ENCODE data around the gene RPP40.

DNA sequence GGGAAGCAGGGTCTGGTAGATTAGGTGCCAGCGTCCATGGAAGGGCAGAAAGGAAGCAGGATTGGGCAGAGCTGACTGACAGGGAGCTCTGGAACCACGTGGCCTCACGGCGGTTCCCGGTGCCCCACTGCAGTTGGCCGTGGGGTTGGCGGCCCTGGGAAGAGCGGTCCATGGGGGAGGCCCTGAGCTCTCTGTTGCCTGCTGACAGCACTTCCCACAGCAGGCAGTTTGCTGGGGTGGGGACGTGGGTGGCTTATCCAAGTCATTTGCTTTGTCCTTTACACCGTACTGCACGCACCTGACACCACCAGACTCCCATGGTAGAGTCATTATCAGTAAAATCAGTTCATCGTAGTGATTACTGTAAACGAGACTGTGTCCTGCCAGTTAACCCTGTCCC is 56.1 kb downstream of the RPP40 start:
- no peak for TF ChIP-seq MAFG (tag; conservative IDR thresholded peaks at IDR 0.05)
- no peak for TF ChIP-seq ZNF41 (CRISPR knock-in tag; conservative IDR thresholded peaks at IDR 0.05)
- no peak for TF ChIP-seq BHLHE40 (IDR thresholded peaks at IDR 0.05; ENCODE audit: low read length)
- TF ChIP-seq, protein P1, sequence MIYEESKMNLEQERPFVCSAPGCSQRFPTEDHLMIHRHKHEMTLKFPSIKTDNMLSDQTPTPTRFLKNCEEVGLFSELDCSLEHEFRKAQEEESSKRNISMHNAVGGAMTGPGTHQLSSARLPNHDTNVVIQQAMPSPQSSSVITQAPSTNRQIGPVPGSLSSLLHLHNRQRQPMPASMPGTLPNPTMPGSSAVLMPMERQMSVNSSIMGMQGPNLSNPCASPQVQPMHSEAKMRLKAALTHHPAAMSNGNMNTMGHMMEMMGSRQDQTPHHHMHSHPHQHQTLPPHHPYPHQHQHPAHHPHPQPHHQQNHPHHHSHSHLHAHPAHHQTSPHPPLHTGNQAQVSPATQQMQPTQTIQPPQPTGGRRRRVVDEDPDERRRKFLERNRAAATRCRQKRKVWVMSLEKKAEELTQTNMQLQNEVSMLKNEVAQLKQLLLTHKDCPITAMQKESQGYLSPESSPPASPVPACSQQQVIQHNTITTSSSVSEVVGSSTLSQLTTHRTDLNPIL (CRISPR knock-in tag; IDR thresholded peaks at IDR 0.05), result no peak
- no peak for TF ChIP-seq POLR2A (conservative IDR thresholded peaks at IDR 0.05)
- TF ChIP-seq, protein P2, sequence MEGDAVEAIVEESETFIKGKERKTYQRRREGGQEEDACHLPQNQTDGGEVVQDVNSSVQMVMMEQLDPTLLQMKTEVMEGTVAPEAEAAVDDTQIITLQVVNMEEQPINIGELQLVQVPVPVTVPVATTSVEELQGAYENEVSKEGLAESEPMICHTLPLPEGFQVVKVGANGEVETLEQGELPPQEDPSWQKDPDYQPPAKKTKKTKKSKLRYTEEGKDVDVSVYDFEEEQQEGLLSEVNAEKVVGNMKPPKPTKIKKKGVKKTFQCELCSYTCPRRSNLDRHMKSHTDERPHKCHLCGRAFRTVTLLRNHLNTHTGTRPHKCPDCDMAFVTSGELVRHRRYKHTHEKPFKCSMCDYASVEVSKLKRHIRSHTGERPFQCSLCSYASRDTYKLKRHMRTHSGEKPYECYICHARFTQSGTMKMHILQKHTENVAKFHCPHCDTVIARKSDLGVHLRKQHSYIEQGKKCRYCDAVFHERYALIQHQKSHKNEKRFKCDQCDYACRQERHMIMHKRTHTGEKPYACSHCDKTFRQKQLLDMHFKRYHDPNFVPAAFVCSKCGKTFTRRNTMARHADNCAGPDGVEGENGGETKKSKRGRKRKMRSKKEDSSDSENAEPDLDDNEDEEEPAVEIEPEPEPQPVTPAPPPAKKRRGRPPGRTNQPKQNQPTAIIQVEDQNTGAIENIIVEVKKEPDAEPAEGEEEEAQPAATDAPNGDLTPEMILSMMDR (IDR thresholded peaks at IDR 0.05 in 2 of 3, conservative IDR thresholded peaks at IDR 0.05 in 1 of 3; ENCODE audit: insufficient read depth in 2 of 3, low read depth in 1 of 3, low read length in 3 of 3), result no peak

All from K562 (cell line).